HG03439 (cell line): ENCODE measurements around the gene FNDC3B.

Source experiments
- ATAC-seq: cut with Tn5 transposase; IDR thresholded peaks from one replicate; pipeline ENCODE4 v1.9.1; 2021; ENCODE audit warnings: mild to moderate bottlenecking, moderate library complexity; ENCODE audit not compliant: unreplicated experiment

Gene FNDC3B

GRCh38 chr3:172276103-172276502 is 236.7 kb downstream of the FNDC3B start:
- ATAC-seq: no peak

GRCh38 chr3:172277151-172277652 is 237.8 kb downstream of the FNDC3B start:
- ATAC-seq: no peak

- ATAC-seq: no peak
Measured at GRCh38 chr3:172279191-172279640, 239.8 kb downstream of the FNDC3B start.

GRCh38 chr3:172279974-172280373 is 240.6 kb downstream of the FNDC3B start:
- no peak for ATAC-seq

GRCh38 chr3:172280406-172281051 is 241.2 kb downstream of the FNDC3B start:
- ATAC-seq: no peak

GRCh38 chr3:172281884-172282283 is 242.5 kb downstream of the FNDC3B start:
- ATAC-seq: no peak

GRCh38 chr3:172282850-172283249 is 243.5 kb downstream of the FNDC3B start:
- no peak for ATAC-seq

GRCh38 chr3:172283841-172284357 is 244.5 kb downstream of the FNDC3B start:
- no peak for ATAC-seq

GRCh38 chr3:172285844-172286243 is 246.5 kb downstream of the FNDC3B start:
- no peak for ATAC-seq

GRCh38 chr3:172286548-172287148 is 247.3 kb downstream of the FNDC3B start:
- ATAC-seq: no peak

GRCh38 chr3:172287937-172288477 is 248.6 kb downstream of the FNDC3B start:
- no peak for ATAC-seq

GRCh38 chr3:172288651-172289050 is 249.3 kb downstream of the FNDC3B start:
- no peak for ATAC-seq

- peak; percentile 56 for ATAC-seq
Measured at GRCh38 chr3:172289583-172289982, 250.2 kb downstream of the FNDC3B start.

GRCh38 chr3:172290457-172290856 is 251.1 kb downstream of the FNDC3B start:
- ATAC-seq: no peak

GRCh38 chr3:172291650-172292049 is 252.3 kb downstream of the FNDC3B start:
- ATAC-seq: no peak

- no peak for ATAC-seq
Measured at GRCh38 chr3:172292422-172292821, 253.0 kb downstream of the FNDC3B start.

- ATAC-seq: no peak
Measured at GRCh38 chr3:172293093-172293492, 253.7 kb downstream of the FNDC3B start.

- ATAC-seq: no peak
Measured at GRCh38 chr3:172294223-172294806, 254.9 kb downstream of the FNDC3B start.

- no peak for ATAC-seq
Measured at GRCh38 chr3:172296248-172296974, 257.0 kb downstream of the FNDC3B start.

GRCh38 chr3:172296975-172297332 is 257.6 kb downstream of the FNDC3B start:
- no peak for ATAC-seq

- no peak for ATAC-seq
Measured at GRCh38 chr3:172298247-172298646, 258.9 kb downstream of the FNDC3B start.
